Fibroblast of the aortic adventitia (primary cell): ENCODE measurements around the gene SELENOH. TPM values are rescaled to one million over a fixed set of nuclear protein-coding genes. Genes with fewer than 3 reads are reported as not detected.

Source experiments
- DNase-seq: peaks from one replicate; pipeline ENCODE4 v3.0.0-alpha.2; 2010; ENCODE audit warnings: low read depth
- H3K4me3 ChIP-seq: 2 replicates; pipeline ENCODE4 v1.5.1; 2011; ENCODE audit warnings: low read depth, mild to moderate bottlenecking, control low read depth, low read length, moderate library complexity
- total RNA-seq: library from RNA; depleted of rRNA; stranded (reverse); fragments of >200 nt; gene quantifications from 2 replicates; pipeline ENCODE4 v1.2.3, GENCODE V29; 2012; ENCODE audit warnings: low replicate concordance
- TF ChIP-seq, protein P1 (sequence below): IDR thresholded peaks from 2 replicates; pipeline ENCODE4 v1.5.1; 2011; ENCODE audit warnings: mild to moderate bottlenecking, low read length, control low read depth, inconsistent platforms; ENCODE audit not compliant: insufficient read depth

The SELENOH gene
- total RNA-seq, 1 donor = 63.4 TPM

DNA sequence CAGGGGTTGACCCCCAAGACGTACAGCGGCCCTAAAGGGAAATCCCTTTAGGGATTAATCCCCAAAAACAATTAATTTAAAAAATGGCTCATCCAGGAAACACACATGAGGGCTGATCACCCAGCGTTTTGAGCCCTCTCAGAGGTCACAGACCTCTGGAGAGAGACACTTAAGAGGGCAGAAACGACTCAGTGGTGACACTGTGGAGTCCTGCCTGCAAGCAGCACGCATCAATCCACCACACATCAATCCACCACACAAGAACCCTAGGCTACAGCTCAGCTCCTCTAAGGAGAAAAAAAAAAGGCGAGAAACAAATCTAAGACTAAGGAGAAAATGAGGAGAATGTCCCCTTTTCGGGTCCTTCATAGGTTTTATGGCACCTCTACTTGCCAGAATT is 12.5 kb upstream of the SELENOH start:
- no peak for DNase-seq
- no peak overlapping the region for H3K4me3 ChIP-seq
- TF ChIP-seq, protein P1, sequence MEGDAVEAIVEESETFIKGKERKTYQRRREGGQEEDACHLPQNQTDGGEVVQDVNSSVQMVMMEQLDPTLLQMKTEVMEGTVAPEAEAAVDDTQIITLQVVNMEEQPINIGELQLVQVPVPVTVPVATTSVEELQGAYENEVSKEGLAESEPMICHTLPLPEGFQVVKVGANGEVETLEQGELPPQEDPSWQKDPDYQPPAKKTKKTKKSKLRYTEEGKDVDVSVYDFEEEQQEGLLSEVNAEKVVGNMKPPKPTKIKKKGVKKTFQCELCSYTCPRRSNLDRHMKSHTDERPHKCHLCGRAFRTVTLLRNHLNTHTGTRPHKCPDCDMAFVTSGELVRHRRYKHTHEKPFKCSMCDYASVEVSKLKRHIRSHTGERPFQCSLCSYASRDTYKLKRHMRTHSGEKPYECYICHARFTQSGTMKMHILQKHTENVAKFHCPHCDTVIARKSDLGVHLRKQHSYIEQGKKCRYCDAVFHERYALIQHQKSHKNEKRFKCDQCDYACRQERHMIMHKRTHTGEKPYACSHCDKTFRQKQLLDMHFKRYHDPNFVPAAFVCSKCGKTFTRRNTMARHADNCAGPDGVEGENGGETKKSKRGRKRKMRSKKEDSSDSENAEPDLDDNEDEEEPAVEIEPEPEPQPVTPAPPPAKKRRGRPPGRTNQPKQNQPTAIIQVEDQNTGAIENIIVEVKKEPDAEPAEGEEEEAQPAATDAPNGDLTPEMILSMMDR = no peak

DNA sequence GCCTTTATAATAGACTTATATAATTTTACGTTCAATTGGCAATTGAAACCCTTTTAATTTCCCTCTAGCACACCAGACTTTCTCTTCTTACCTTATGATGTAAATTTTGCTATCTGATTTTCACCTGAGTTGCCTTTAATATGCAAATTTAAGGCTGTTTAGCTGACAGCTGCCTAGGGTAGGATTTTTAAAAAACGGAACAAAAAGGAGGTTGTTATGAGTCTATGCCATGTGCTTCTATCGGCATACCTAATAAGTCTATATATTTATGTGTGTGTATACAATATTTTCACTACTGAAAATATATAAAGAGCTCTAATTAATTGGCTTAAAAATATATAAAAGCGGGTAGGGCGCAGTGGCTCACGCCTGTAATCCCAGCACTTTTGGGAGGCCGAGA is 11.8 kb upstream of the SELENOH start:
- TF ChIP-seq, protein P1 = no peak
- H3K4me3 ChIP-seq = no peak overlapping the region
- no peak for DNase-seq

DNA sequence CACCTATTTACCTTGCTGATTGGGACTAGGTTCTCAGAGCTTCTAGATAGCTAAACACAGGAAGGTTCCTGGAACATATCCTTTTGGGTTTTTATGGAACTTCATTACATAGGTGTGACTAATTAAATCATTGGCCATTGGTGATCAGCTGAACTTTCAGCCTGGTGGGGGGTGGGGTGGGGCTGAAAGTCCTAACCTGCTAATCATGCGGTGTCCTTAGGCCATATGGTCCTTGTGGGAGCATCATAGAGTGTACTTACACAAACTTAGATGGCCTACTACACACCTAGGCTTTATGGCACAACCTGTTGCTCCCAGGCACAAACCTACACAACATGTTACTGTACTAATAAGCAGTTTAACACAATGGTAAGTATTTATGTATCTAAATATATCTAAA is 8.6 kb upstream of the SELENOH start:
- H3K4me3 ChIP-seq = no peak overlapping the region
- no peak for DNase-seq
- TF ChIP-seq, protein P1 = no peak

DNA sequence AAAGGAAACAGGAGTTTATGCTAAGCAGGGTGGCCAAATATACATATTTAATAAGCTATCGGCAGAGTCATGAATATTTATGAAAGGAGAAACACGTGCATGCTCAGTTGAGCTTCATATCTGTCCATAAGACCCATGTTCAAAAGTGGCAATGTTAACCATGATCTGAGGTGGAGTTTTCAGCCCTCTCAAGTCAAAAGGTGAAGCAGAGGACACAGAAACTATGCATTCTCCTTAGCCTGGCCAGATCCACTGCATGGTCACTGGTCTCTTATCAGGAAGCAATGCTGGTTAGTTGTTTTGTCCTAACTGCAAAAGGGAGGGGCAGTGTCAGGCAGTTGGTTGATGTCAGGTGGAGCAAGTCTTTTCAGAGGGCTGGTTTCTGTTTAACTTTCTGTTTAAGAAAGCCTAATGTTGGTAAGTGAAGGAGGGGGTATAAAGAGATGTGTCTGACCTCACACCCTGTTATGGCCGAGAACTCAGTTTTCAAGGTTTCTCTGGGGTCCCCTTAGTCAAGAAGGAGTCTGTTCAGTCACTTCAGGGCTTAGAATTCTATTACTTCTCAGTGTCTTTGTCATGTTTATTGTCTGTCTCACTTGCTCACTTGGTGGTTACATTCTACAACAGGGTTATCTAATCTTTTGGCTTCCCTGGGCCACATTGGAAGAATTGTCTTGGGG is 5.5 kb upstream of the SELENOH start:
- TF ChIP-seq, protein P1 = no peak
- no peak overlapping the region for H3K4me3 ChIP-seq
- no peak for DNase-seq

DNA sequence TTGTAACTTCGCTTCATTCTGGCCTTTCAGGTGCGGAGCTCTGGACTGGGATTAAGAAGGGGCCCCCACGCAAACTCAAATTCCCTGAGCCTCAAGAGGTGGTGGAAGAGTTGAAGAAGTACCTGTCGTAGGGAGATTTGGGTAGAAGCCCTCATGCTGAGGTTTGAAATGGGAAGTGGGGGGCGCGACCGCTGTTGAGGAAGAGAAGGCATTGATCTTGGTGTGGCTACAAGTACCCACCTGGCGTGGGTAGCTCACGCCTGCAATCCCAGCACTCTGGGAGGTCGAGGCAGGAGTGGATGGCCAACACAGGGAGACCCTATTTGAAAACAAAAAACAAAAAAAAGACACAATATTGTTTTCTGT is 779 bp downstream of the SELENOH start:
- H3K4me3 ChIP-seq = peak overlapping the region; percentile 91
- DNase-seq = no peak
- TF ChIP-seq, protein P1 = no peak

DNA sequence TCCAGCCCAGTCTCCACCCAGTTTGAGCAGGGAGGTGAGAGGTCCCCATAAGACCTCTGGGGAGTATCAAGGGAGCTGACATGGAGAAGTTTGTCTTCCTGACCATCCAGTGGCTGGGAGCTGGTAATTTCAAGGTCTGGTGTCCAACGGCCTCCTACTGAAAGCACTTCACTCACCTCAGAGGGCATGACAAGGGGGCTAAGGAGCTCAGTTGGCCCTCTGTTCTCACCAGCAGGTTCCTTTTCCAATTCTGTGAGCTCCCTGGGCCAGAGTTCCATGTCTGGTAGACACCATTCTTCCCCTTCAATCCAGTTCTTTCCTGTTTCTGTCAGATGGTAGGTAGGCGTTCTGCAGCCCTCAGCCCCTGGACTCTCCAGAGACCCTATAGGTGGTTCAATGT is 3.1 kb downstream of the SELENOH start:
- TF ChIP-seq, protein P1 = no peak
- no peak for DNase-seq
- no peak overlapping the region for H3K4me3 ChIP-seq

DNA sequence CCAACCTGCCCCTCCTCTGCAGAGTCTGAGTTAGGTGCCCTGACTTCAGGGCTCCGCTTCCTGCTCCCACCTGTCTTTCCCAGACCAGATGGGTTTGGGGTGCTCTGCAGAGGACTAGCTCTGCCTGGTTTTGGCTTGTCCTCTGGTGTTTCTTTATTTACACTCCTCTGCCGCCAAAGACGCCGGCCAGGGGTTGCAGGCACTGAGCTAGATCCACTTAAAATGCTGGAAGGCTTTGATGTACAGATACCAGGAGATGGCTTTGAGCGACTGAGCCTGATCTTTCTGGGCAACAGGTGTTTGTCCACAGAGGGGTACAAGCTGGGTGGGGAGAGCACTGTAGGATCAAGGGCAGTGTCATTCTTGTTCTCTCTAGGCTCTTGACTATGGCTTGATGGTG is 3.9 kb downstream of the SELENOH start:
- DNase-seq = no peak
- TF ChIP-seq, protein P1 = no peak
- H3K4me3 ChIP-seq = no peak overlapping the region
